Right lobe of liver (tissue), 4 donors: Measurements from ENCODE around the gene HSD11B1L.

Experiments used
- CTCF ChIP-seq, 4 donors: fragments of 200-600 bp in 3 of 4; fragments of 450-650 bp in 1 of 4; IDR thresholded peaks; one replicate each; pipeline versions ENCODE4 v1.5.1 to v1.8.0; 2016 to 2022; ENCODE audit warnings: antibody characterized with exemption in 4 of 4, mild to moderate bottlenecking in 2 of 4
- POLR2A ChIP-seq: fragments of 450-650 bp; IDR thresholded peaks from one replicate; pipeline ENCODE4 v1.6.1; 2017; ENCODE audit warnings: antibody characterized with exemption, mild to moderate bottlenecking
- donor health status: DM: no; HTN: no; CAD: no.
- donor health status: DM: no; HTN: no; CAD: no.
- donor health status: DM: no; HTN: yes; CAD: no.

- TF ChIP-seq POLR2A = no peak
- TF ChIP-seq CTCF (IDR thresholded peaks at IDR 0.05) = no peak
Observed at GRCh38 chr19:5697022-5697889, 16.4 kb downstream of the HSD11B1L start.
